Endothelial cell of umbilical vein (primary cell): ENCODE data around the gene SGTA. TPM values are rescaled to one million over a fixed set of nuclear protein-coding genes. Genes with fewer than 3 reads are reported as not detected.

ENCODE experiments used
- BruUV-seq: library from RNA; stranded (reverse); fragments of 400-500 nt; replicated peaks from 2 replicates; lab custom pipeline; 2021; lab: Mats Ljungman, UMichigan
- CTCF ChIA-PET: fragments of 300-600, 350-600 bp; sonication (Branson Sonifier 250); formaldehyde crosslinking; loops from one replicate; lab custom pipeline; 2021; ENCODE audit warnings: antibody characterized with exemption, inconsistent platforms; lab: Charles Lee
- POLR2A ChIA-PET: fragments of 300-600, 350-600 bp; sonication (Branson Sonifier 250); formaldehyde crosslinking; loops from one replicate; lab custom pipeline; 2021; ENCODE audit warnings: antibody characterized with exemption, inconsistent platforms; lab: Charles Lee
- DNase-seq: peaks from one replicate; pipeline ENCODE4 v3.0.0-alpha.2; 2011; ENCODE audit warnings: low read depth, low spot score
- FAIRE-seq: peaks from 2 replicates; lab custom pipeline; 2011; peaks lifted over from hg19 to GRCh38; lab: Jason Lieb, UNC
- H2AFZ ChIP-seq: 2 replicates; pipeline ENCODE4 v1.6.0; 2012; ENCODE audit warnings: low read depth, low read length, control low read depth, inconsistent platforms
- H3K27ac ChIP-seq: 2 replicates; pipeline ENCODE4 v1.5.1; 2011; ENCODE audit warnings: low read depth, mild to moderate bottlenecking, control low read depth, low read length, moderate library complexity; ENCODE audit not compliant: insufficient read depth
- H3K27me3 ChIP-seq, 2 experiments: 2 replicates each; pipeline versions ENCODE4 v1.6.0 to v1.6.1; 2011; ENCODE audit warnings: low read length in 2 of 2, mixed read lengths in 1 of 2; ENCODE audit not compliant: control insufficient read depth in 2 of 2, insufficient read depth in 2 of 2
- H3K36me3 ChIP-seq, 2 experiments: 2 replicates in 1 of 2; 3 replicates in 1 of 2; pipeline ENCODE4 v1.5.1; 2011; ENCODE audit warnings: low read length in 2 of 2, mild to moderate bottlenecking in 1 of 2, moderate library complexity in 1 of 2; ENCODE audit not compliant: control insufficient read depth in 2 of 2, insufficient read depth in 2 of 2; ENCODE audit errors: extremely low read depth in 1 of 2
- H3K4me1 ChIP-seq: 3 replicates; pipeline ENCODE4 v1.5.1; 2011; ENCODE audit warnings: mild to moderate bottlenecking, low read length; ENCODE audit not compliant: control insufficient read depth, insufficient read depth; ENCODE audit errors: extremely low read depth
- H3K4me2 ChIP-seq: 2 replicates; pipeline ENCODE4 v1.6.1; 2011; ENCODE audit warnings: low read length, control low read depth, mixed read lengths; ENCODE audit not compliant: insufficient read depth
- H3K4me3 ChIP-seq, 3 experiments: fragments of 200-600 bp in 1 of 3; sonication (generic), shearing (Covaris generic) in 1 of 3; replicated peaks in 1 of 3; 2 replicates each; pipeline ENCODE4 v1.5.1; 2011 to 2016; ENCODE audit warnings: control low read depth in 3 of 3, low read length in 3 of 3, mild to moderate bottlenecking in 2 of 3, inconsistent platforms in 1 of 3, low read depth in 1 of 3, moderate library complexity in 1 of 3; ENCODE audit not compliant: insufficient read depth in 1 of 3
- H3K79me2 ChIP-seq: 2 replicates; pipeline ENCODE4 v1.6.0; 2012; ENCODE audit warnings: low read length, inconsistent platforms; ENCODE audit not compliant: control insufficient read depth, insufficient read depth
- H3K9ac ChIP-seq: replicated peaks from 2 replicates; pipeline ENCODE3; 2011; ENCODE audit warnings: low read length, control low read depth; ENCODE audit not compliant: insufficient read depth; ENCODE audit errors: extremely low read depth
- H3K9me1 ChIP-seq: replicated peaks from 3 replicates; pipeline ENCODE4 v1.6.0; 2011; ENCODE audit warnings: mild to moderate bottlenecking, low read length; ENCODE audit not compliant: control insufficient read depth, insufficient read depth; ENCODE audit errors: extremely low read depth
- H3K9me3 ChIP-seq: replicated peaks from 2 replicates; pipeline ENCODE4 v1.5.1; 2012; ENCODE audit warnings: low read length, inconsistent platforms; ENCODE audit not compliant: control insufficient read depth, insufficient read depth
- H4K20me1 ChIP-seq: replicated peaks from 2 replicates; pipeline ENCODE3; 2011; ENCODE audit warnings: mild to moderate bottlenecking, low read length; ENCODE audit not compliant: control insufficient read depth, insufficient read depth; ENCODE audit errors: extremely low read depth
- CTCF ChIP-seq, 2 donors: IDR thresholded peaks; 1 replicate in 1 of 2; 2 replicates in 1 of 2; pipeline ENCODE4 v1.5.1; 2011; ENCODE audit warnings: low read length in 2 of 2, mild to moderate bottlenecking in 2 of 2, moderate library complexity in 2 of 2, control low read depth in 1 of 2, inconsistent platforms in 1 of 2, low read depth in 1 of 2; ENCODE audit not compliant: insufficient read depth in 1 of 2; ENCODE audit errors: extremely low read depth in 1 of 2
- EZH2 ChIP-seq: IDR thresholded peaks from 2 replicates; pipeline ENCODE4 v1.6.1; 2012; ENCODE audit warnings: borderline replicate concordance, low read depth, mild to moderate bottlenecking, moderate library complexity, low read length, inconsistent platforms; ENCODE audit not compliant: severe bottlenecking
- FOS ChIP-seq: IDR thresholded peaks from 2 replicates; pipeline ENCODE4 v1.6.1; 2011; ENCODE audit warnings: mild to moderate bottlenecking, low read length, moderate library complexity, borderline replicate concordance; ENCODE audit not compliant: insufficient read depth
- GATA2 ChIP-seq: IDR thresholded peaks from 2 replicates; pipeline ENCODE4 v1.7.0; 2011; ENCODE audit warnings: low read depth, mild to moderate bottlenecking, moderate library complexity, mixed read lengths, low read length; ENCODE audit not compliant: insufficient read length, insufficient read depth
- JUN ChIP-seq: IDR thresholded peaks from 2 replicates; pipeline ENCODE4 v1.6.1; 2011; ENCODE audit warnings: borderline replicate concordance, low read depth; ENCODE audit not compliant: insufficient read length, insufficient read depth
- MYC ChIP-seq: IDR thresholded peaks from one replicate; pipeline ENCODE4 v1.6.1; 2011; ENCODE audit warnings: mild to moderate bottlenecking, low read depth, low read length
- POLR2A ChIP-seq: IDR thresholded peaks from 2 replicates; pipeline ENCODE4 v1.6.1; 2012; ENCODE audit warnings: low read depth, mild to moderate bottlenecking, control low read depth, low read length
- POLR2AphosphoS5 ChIP-seq: IDR thresholded peaks from 2 replicates; pipeline ENCODE4 v1.6.1; 2012; ENCODE audit warnings: low read depth, mild to moderate bottlenecking, control low read depth, low read length, moderate library complexity; ENCODE audit not compliant: insufficient read depth
- dilution Hi-C: fragments of 300-500 bp; cut with MboI; formaldehyde crosslinking; loops from one replicate; pipeline ENCODE4 v1.15.0; 2019; ENCODE audit warnings: low sequenced_read_pairs; ENCODE audit not compliant: extremely low pct_ligation_motif_present
- intact Hi-C: fragments of 100-400 bp; cut with micrococcal nuclease; formaldehyde crosslinking; loops from one replicate; pipeline ENCODE4 v1.10.0; 2022
- polyA plus RNA-seq, 4 experiments: library from polyadenylated mRNA; depleted of rRNA in 3 of 4; stranded (reverse) in 3 of 4; unstranded in 1 of 4; fragments of >200 nt; gene quantifications; 2 replicates each; pipeline versions ENCODE4 v1.2.1 to v1.2.3, GENCODE V29; 2011 to 2012; ENCODE audit warnings: missing spikeins in 1 of 4
- total RNA-seq: library from RNA; stranded (reverse); gene quantifications from 2 replicates; pipeline ENCODE4 v1.2.3, GENCODE V29; 2021
- TF ChIP-seq, protein P1 (sequence below): IDR thresholded peaks from 2 replicates; pipeline ENCODE4 v1.6.1; 2011; ENCODE audit not compliant: insufficient read depth, insufficient read length

Gene SGTA
- total and polyA plus RNA-seq, 2 donors (not counting 3 experiments of a cell fraction or from before 2014, with no cell fraction given): 76.5 to 119 TPM

- no peaks in the 10 kb centered on the region for H3K4me1 ChIP-seq
- CTCF ChIA-PET: interaction anchor here (0.8 kb wide), 1 partner anchor 69 kb away, joined by 3 read pairs; no protein-coding TSS in a partner anchor
- no peak overlapping the region for H3K4me3 ChIP-seq
- intact Hi-C loops: no loop called here
- FAIRE-seq (no peak), DNase-seq (no peak)
- H3K27ac ChIP-seq: no peak overlapping the region
- no peak overlapping the region for H3K9ac ChIP-seq
- H3K4me2 ChIP-seq: no peak overlapping the region
- H3K79me2 ChIP-seq: no peaks in the 10 kb centered on the region
- no peak overlapping the region for H2AFZ ChIP-seq
- TF ChIP-seq FOS (no peak), MYC (no peak), GATA2 (no peak), CTCF (IDR thresholded peaks at IDR 0.05; ENCODE audit: extremely low read depth in 1 of 2, insufficient read depth in 1 of 2, low read depth in 1 of 2, low read length in 2 of 2) (no peak), EZH2 (no peak), POLR2AphosphoS5 (no peak), POLR2A (no peak), JUN (no peak)
- TF ChIP-seq, protein P1, sequence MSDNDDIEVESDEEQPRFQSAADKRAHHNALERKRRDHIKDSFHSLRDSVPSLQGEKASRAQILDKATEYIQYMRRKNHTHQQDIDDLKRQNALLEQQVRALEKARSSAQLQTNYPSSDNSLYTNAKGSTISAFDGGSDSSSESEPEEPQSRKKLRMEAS: no peak
- H3K9me3 ChIP-seq: no peaks in the 10 kb centered on the region
- dilution Hi-C loops: no loop called here
- POLR2A ChIA-PET: no interaction called here
- H3K36me3 ChIP-seq: no peaks in the 10 kb centered on the region
- H3K27me3 ChIP-seq: peaks cover 14 to 23% of the 10 kb centered on the region in 2 experiments
- no peaks in the 10 kb centered on the region for H3K9me1 ChIP-seq
- no TSS peak for BruUV-seq
- no peaks in the 10 kb centered on the region for H4K20me1 ChIP-seq
Measured at GRCh38 chr19:2717638-2718541, 65.2 kb downstream of the SGTA start.
